HG02759 (cell line): ENCODE measurements around the gene HSF4.

ENCODE experiments used
- ATAC-seq: cut with Tn5 transposase; IDR thresholded peaks from one replicate; pipeline ENCODE4 v1.9.1; 2021; ENCODE audit warnings: mild to moderate bottlenecking, moderate library complexity; ENCODE audit not compliant: unreplicated experiment

HSF4 gene

GRCh38 chr16:67216612-67217490, 52.3 kb downstream of the HSF4 start:
- no peak for ATAC-seq
